A673 (cell line): Measurements from ENCODE around the gene MAN1C1. TPM values are rescaled to one million over a fixed set of nuclear protein-coding genes. Genes with fewer than 3 reads are reported as not detected.

Source experiments
- BruUV-seq: library from RNA; stranded (reverse); fragments of 400-500 nt; replicated peaks from 2 replicates; lab custom pipeline; 2021; lab: Mats Ljungman, UMichigan
- CTCF ChIA-PET: fragments of 300-600 bp; sonication (Branson Sonifier 250); formaldehyde crosslinking; loops from one replicate; lab custom pipeline; 2022; ENCODE audit warnings: antibody characterized with exemption; lab: Charles Lee
- POLR2A ChIA-PET: fragments of 300-600 bp; sonication (Branson Sonifier 250); formaldehyde crosslinking; loops from one replicate; lab custom pipeline; 2022; ENCODE audit warnings: antibody characterized with exemption; ENCODE audit not compliant: low non-redundant PET; lab: Charles Lee
- DNase-seq: peaks from one replicate; pipeline ENCODE4 v3.0.0-alpha.2; 2015; ENCODE audit warnings: low spot score
- H3K27ac ChIP-seq: fragments of 200-600 bp; sonication (generic); 2 replicates; pipeline ENCODE4 v1.5.1; 2016; ENCODE audit warnings: mixed run types, low read depth, mild to moderate bottlenecking, mixed read lengths, antibody characterized with exemption, low read length; ENCODE audit not compliant: poor library complexity, severe bottlenecking
- H3K27me3 ChIP-seq: fragments of 200-600 bp; sonication (generic); replicated peaks from 2 replicates; pipeline ENCODE4 v1.6.1; 2017; ENCODE audit warnings: mixed run types, low read depth, mild to moderate bottlenecking, mixed read lengths, antibody characterized with exemption, low read length; ENCODE audit not compliant: insufficient read depth, poor library complexity
- H3K36me3 ChIP-seq: fragments of 200-600 bp; sonication (generic); 2 replicates; pipeline ENCODE4 v1.6.1; 2016; ENCODE audit warnings: mixed run types, mild to moderate bottlenecking, mixed read lengths, antibody characterized with exemption, low read length; ENCODE audit not compliant: insufficient read depth, poor library complexity, severe bottlenecking
- H3K4me1 ChIP-seq: fragments of 200-600 bp; sonication (generic); 2 replicates; pipeline ENCODE4 v1.6.1; 2017; ENCODE audit warnings: mixed run types, mild to moderate bottlenecking, mixed read lengths, antibody characterized with exemption, low read length; ENCODE audit not compliant: insufficient read depth, poor library complexity, severe bottlenecking
- H3K4me3 ChIP-seq: fragments of 200-600 bp; sonication (generic); 2 replicates; pipeline ENCODE4 v1.5.1; 2016; ENCODE audit warnings: low read depth, mixed run types, mild to moderate bottlenecking, mixed read lengths, low read length; ENCODE audit not compliant: poor library complexity, severe bottlenecking
- H3K9me3 ChIP-seq: fragments of 200-600 bp; sonication (generic); 2 replicates; pipeline ENCODE4 v1.6.1; 2016; ENCODE audit warnings: mixed run types, low read depth, mild to moderate bottlenecking, mixed read lengths, antibody characterized with exemption, low read length; ENCODE audit not compliant: poor library complexity, severe bottlenecking
- CTCF ChIP-seq: fragments of 300-800, 200-600 bp; sonication (generic); conservative IDR thresholded peaks from 2 replicates; pipeline ENCODE4 v1.5.1; 2017; ENCODE audit warnings: low read depth, mild to moderate bottlenecking, antibody characterized with exemption, low read length, moderate library complexity, mixed read lengths
- EZH2 ChIP-seq: fragments of 200-600 bp; sonication (generic); IDR thresholded peaks from 2 replicates; pipeline ENCODE4 v1.6.1; 2017; ENCODE audit warnings: borderline replicate concordance, low read depth, mild to moderate bottlenecking, mixed read lengths, antibody characterized with exemption, low read length; ENCODE audit not compliant: poor library complexity, severe bottlenecking
- intact Hi-C: fragments of 100-400 bp; cut with micrococcal nuclease; formaldehyde crosslinking; loops from one replicate; pipeline ENCODE4 v1.10.0; 2022; ENCODE audit not compliant: unreplicated experiment
- total RNA-seq: library from RNA; stranded (reverse); gene quantifications from 2 replicates; pipeline ENCODE4 v1.2.3, GENCODE V29; 2021

The MAN1C1 gene
- total RNA-seq, 1 experiment from 2014 or later: 0.21 TPM

- Histone ChIP-seq H3K27me3 (no peaks in the 10 kb centered on the region), H3K4me1 (peaks cover 8% of the 10 kb centered on the region), H3K9me3 (no peaks in the 10 kb centered on the region), H3K36me3 (no peaks in the 10 kb centered on the region), H3K4me3 (no peak overlapping the region), H3K27ac (no peak overlapping the region)
- ChIA-PET POLR2A (no interaction called here), CTCF (interaction anchor here (0.6 kb wide), 1 partner anchor 18 kb away, joined by 3 read pairs; no protein-coding TSS in a partner anchor)
- TF ChIP-seq EZH2 (no peak), CTCF (no peak)
- intact Hi-C loops: no loop called here
- no peak for DNase-seq
- BruUV-seq: no TSS peak
Measured at GRCh38 chr1:25728301-25728935, 111.8 kb downstream of the MAN1C1 start.

- Histone ChIP-seq H3K27me3 (no peaks in the 10 kb centered on the region), H3K27ac (no peak overlapping the region), H3K9me3 (no peaks in the 10 kb centered on the region), H3K36me3 (no peaks in the 10 kb centered on the region), H3K4me3 (no peak overlapping the region), H3K4me1 (peaks cover 8% of the 10 kb centered on the region)
- intact Hi-C loops: no loop called here
- ChIA-PET CTCF (no interaction called here), POLR2A (no interaction called here)
- TF ChIP-seq CTCF: no peak
- no peak for TF ChIP-seq EZH2
- no peak for DNase-seq
- no TSS peak for BruUV-seq
Measured at GRCh38 chr1:25729045-25729444, 112.5 kb downstream of the MAN1C1 start.

GRCh38 chr1:25729790-25730644 lies 113.4 kb downstream of the MAN1C1 start:
- BruUV-seq: no TSS peak
- intact Hi-C loops: no loop called here
- DNase-seq: peak; percentile 24
- ChIA-PET CTCF (no interaction called here), POLR2A (no interaction called here)
- no peaks in the 10 kb centered on the region for H3K9me3 ChIP-seq
- no peaks in the 10 kb centered on the region for H3K27me3 ChIP-seq
- H3K4me1 ChIP-seq: peaks cover 8% of the 10 kb centered on the region
- no peak overlapping the region for H3K4me3 ChIP-seq
- no peaks in the 10 kb centered on the region for H3K36me3 ChIP-seq
- H3K27ac ChIP-seq: no peak overlapping the region
- TF ChIP-seq CTCF (no peak), EZH2 (no peak)
